SK-N-MC (cell line): ENCODE results near the gene CAPS2.

Source experiments
- EZH2 ChIP-seq: fragments of 200-600 bp; sonication (generic); IDR thresholded peaks from one replicate; pipeline ENCODE4 v1.6.1; 2017; ENCODE audit warnings: antibody characterized with exemption
- FOXP2 ChIP-seq: optimal IDR thresholded peaks from 2 replicates; pipeline ENCODE3; 2011; ENCODE audit warnings: mild to moderate bottlenecking, moderate library complexity; ENCODE audit not compliant: insufficient read depth; ENCODE audit errors: extremely low read length, control extremely low read depth
- POLR2AphosphoS5 ChIP-seq: IDR thresholded peaks from 2 replicates; pipeline ENCODE4 v1.6.1; 2012; ENCODE audit warnings: mild to moderate bottlenecking, low read depth, low read length, borderline replicate concordance

DNA sequence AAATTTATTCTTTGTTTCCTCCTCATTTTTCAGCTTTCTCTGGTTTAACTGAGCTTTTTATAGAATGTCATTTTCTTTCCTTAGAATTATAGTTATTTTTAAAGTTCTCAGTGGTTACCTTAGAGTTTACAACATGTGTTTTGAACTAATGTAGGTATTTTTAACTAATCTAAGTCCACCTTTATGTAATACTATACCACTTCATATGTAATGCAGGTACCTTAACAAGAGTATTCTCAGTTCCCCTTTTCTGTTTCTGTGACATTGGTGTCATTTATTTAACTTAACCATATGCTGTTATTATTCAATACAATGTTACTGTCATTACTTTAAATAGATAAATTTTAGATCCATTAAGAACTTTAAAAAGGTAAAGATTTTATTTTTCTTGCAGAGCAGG, 90.1 kb downstream of the CAPS2 start:
- TF ChIP-seq EZH2, result no peak
- no peak for TF ChIP-seq POLR2AphosphoS5
- no peak for TF ChIP-seq FOXP2
